Measurements from ENCODE around the gene LHX3.

The LHX3 gene

GRCh38 chr9:136187683-136188586 lies 17.0 kb downstream of the LHX3 start:
- peaks cover 49% of the 10 kb centered on the region for H3K27me3 Mint-ChIP-seq
- no peak overlapping the region for H3K27ac Mint-ChIP-seq
- no peak overlapping the region for H3K4me3 Mint-ChIP-seq
- H3K36me3 Mint-ChIP-seq (ENCODE audit: low read depth), result no peaks in the 10 kb centered on the region
- no peaks in the 10 kb centered on the region for H3K4me1 Mint-ChIP-seq (ENCODE audit: low read depth)
- no peaks in the 10 kb centered on the region for H3K9me3 Mint-ChIP-seq

- Mint-ChIP-seq H3K4me3 (no peak overlapping the region), H3K27me3 (peaks cover 48% of the 10 kb centered on the region), H3K4me1 (ENCODE audit: low read depth) (no peaks in the 10 kb centered on the region), H3K9me3 (no peaks in the 10 kb centered on the region), H3K36me3 (ENCODE audit: low read depth) (no peaks in the 10 kb centered on the region), H3K27ac (no peak overlapping the region)
These were observed 17.7 kb downstream of the LHX3 start for GRCh38 chr9:136187197-136187596.

GRCh38 chr9:136186386-136186785 lies 18.5 kb downstream of the LHX3 start:
- H3K4me3 Mint-ChIP-seq, result no peak overlapping the region
- peaks cover 43% of the 10 kb centered on the region for H3K27me3 Mint-ChIP-seq
- no peaks in the 10 kb centered on the region for H3K9me3 Mint-ChIP-seq
- no peaks in the 10 kb centered on the region for H3K4me1 Mint-ChIP-seq (ENCODE audit: low read depth)
- no peak overlapping the region for H3K27ac Mint-ChIP-seq
- no peaks in the 10 kb centered on the region for H3K36me3 Mint-ChIP-seq (ENCODE audit: low read depth)

GRCh38 chr9:136185596-136186366 lies 19.1 kb downstream of the LHX3 start:
- no peaks in the 10 kb centered on the region for H3K36me3 Mint-ChIP-seq (ENCODE audit: low read depth)
- H3K27me3 Mint-ChIP-seq, result peaks cover 37% of the 10 kb centered on the region
- H3K4me1 Mint-ChIP-seq (ENCODE audit: low read depth), result no peaks in the 10 kb centered on the region
- no peak overlapping the region for H3K27ac Mint-ChIP-seq
- no peaks in the 10 kb centered on the region for H3K9me3 Mint-ChIP-seq
- no peak overlapping the region for H3K4me3 Mint-ChIP-seq

- H3K27ac Mint-ChIP-seq, result no peak overlapping the region
- no peaks in the 10 kb centered on the region for H3K4me1 Mint-ChIP-seq (ENCODE audit: low read depth)
- no peaks in the 10 kb centered on the region for H3K9me3 Mint-ChIP-seq
- no peaks in the 10 kb centered on the region for H3K36me3 Mint-ChIP-seq (ENCODE audit: low read depth)
- H3K4me3 Mint-ChIP-seq, result no peak overlapping the region
- peaks cover 31% of the 10 kb centered on the region for H3K27me3 Mint-ChIP-seq
These were observed 19.9 kb downstream of the LHX3 start for GRCh38 chr9:136185066-136185465.

- Mint-ChIP-seq H3K36me3 (ENCODE audit: low read depth) (no peaks in the 10 kb centered on the region), H3K4me3 (no peak overlapping the region), H3K27ac (no peak overlapping the region), H3K9me3 (no peaks in the 10 kb centered on the region), H3K4me1 (ENCODE audit: low read depth) (no peaks in the 10 kb centered on the region), H3K27me3 (peaks cover 26% of the 10 kb centered on the region)
These were observed 22.0 kb downstream of the LHX3 start for GRCh38 chr9:136182850-136183422.

GRCh38 chr9:136182420-136182787 lies 22.5 kb downstream of the LHX3 start:
- no peak overlapping the region for H3K4me3 Mint-ChIP-seq
- H3K36me3 Mint-ChIP-seq (ENCODE audit: low read depth), result no peaks in the 10 kb centered on the region
- no peaks in the 10 kb centered on the region for H3K4me1 Mint-ChIP-seq (ENCODE audit: low read depth)
- H3K9me3 Mint-ChIP-seq, result no peaks in the 10 kb centered on the region
- no peak overlapping the region for H3K27ac Mint-ChIP-seq
- H3K27me3 Mint-ChIP-seq, result peaks cover 21% of the 10 kb centered on the region

GRCh38 chr9:136181784-136182419 lies 23.0 kb downstream of the LHX3 start:
- Mint-ChIP-seq H3K4me3 (no peak overlapping the region), H3K27ac (no peak overlapping the region), H3K9me3 (no peaks in the 10 kb centered on the region), H3K27me3 (peaks cover 16% of the 10 kb centered on the region), H3K36me3 (ENCODE audit: low read depth) (no peaks in the 10 kb centered on the region), H3K4me1 (ENCODE audit: low read depth) (no peaks in the 10 kb centered on the region)

- Mint-ChIP-seq H3K9me3 (no peaks in the 10 kb centered on the region), H3K27ac (no peak overlapping the region), H3K4me3 (no peak overlapping the region), H3K27me3 (peaks cover 12% of the 10 kb centered on the region), H3K36me3 (ENCODE audit: low read depth) (no peaks in the 10 kb centered on the region), H3K4me1 (ENCODE audit: low read depth) (no peaks in the 10 kb centered on the region)
These were observed 24.3 kb downstream of the LHX3 start for GRCh38 chr9:136180586-136180985.

- no peaks in the 10 kb centered on the region for H3K4me1 Mint-ChIP-seq (ENCODE audit: low read depth)
- H3K4me3 Mint-ChIP-seq, result no peak overlapping the region
- no peak overlapping the region for H3K27ac Mint-ChIP-seq
- no peaks in the 10 kb centered on the region for H3K9me3 Mint-ChIP-seq
- H3K36me3 Mint-ChIP-seq (ENCODE audit: low read depth), result no peaks in the 10 kb centered on the region
- peaks cover 6% of the 10 kb centered on the region for H3K27me3 Mint-ChIP-seq
These were observed 25.2 kb downstream of the LHX3 start for GRCh38 chr9:136179761-136180160.

GRCh38 chr9:136179101-136179616 lies 25.8 kb downstream of the LHX3 start:
- no peaks in the 10 kb centered on the region for H3K36me3 Mint-ChIP-seq (ENCODE audit: low read depth)
- H3K4me3 Mint-ChIP-seq, result no peak overlapping the region

GRCh38 chr9:136178773-136179075 lies 26.2 kb downstream of the LHX3 start:
- Mint-ChIP-seq H3K27ac (no peak overlapping the region), H3K4me3 (no peak overlapping the region), H3K36me3 (ENCODE audit: low read depth) (no peaks in the 10 kb centered on the region), H3K4me1 (ENCODE audit: low read depth) (no peaks in the 10 kb centered on the region), H3K9me3 (no peaks in the 10 kb centered on the region), H3K27me3 (peaks cover 3% of the 10 kb centered on the region)

More at GRCh38 chr9:136179101-136179616, 25.8 kb downstream of the LHX3 start:
- Mint-ChIP-seq H3K27ac (no peak overlapping the region), H3K9me3 (no peaks in the 10 kb centered on the region), H3K4me1 (ENCODE audit: low read depth) (no peaks in the 10 kb centered on the region), H3K27me3 (peaks cover 3% of the 10 kb centered on the region)

GRCh38 chr9:136178061-136178772 lies 26.7 kb downstream of the LHX3 start:
- Mint-ChIP-seq H3K27ac (no peak overlapping the region), H3K9me3 (no peaks in the 10 kb centered on the region), H3K4me3 (no peak overlapping the region), H3K36me3 (ENCODE audit: low read depth) (no peaks in the 10 kb centered on the region), H3K27me3 (peaks cover 3% of the 10 kb centered on the region), H3K4me1 (ENCODE audit: low read depth) (no peaks in the 10 kb centered on the region)

- H3K27ac Mint-ChIP-seq, result no peak overlapping the region
- no peak overlapping the region for H3K4me3 Mint-ChIP-seq
- no peaks in the 10 kb centered on the region for H3K27me3 Mint-ChIP-seq
These were observed 27.7 kb downstream of the LHX3 start for GRCh38 chr9:136177224-136177623.

More at GRCh38 chr9:136177224-136177623, 27.7 kb downstream of the LHX3 start:
- H3K9me3 Mint-ChIP-seq, result no peaks in the 10 kb centered on the region
- no peaks in the 10 kb centered on the region for H3K4me1 Mint-ChIP-seq (ENCODE audit: low read depth)
- H3K36me3 Mint-ChIP-seq (ENCODE audit: low read depth), result no peaks in the 10 kb centered on the region

Data from stimulated activated naive CD8-positive, alpha-beta T cell treated with anti-CD3 and anti-CD28 coated beads, Interleukin-15, Interleukin-2, amounts not matched to agents 100 ng/mL and 50 ng/mL, for 24 hours (primary cell).